ENCODE measurements around the gene CSNK2A3. TPM values are rescaled to one million over a fixed set of nuclear protein-coding genes. Genes with fewer than 3 reads are reported as not detected.

The CSNK2A3 gene
- polyA plus RNA-seq, 1 donor (not counting 4 experiments of a cell fraction or from before 2014, with no cell fraction given) = 2.6 TPM

DNA sequence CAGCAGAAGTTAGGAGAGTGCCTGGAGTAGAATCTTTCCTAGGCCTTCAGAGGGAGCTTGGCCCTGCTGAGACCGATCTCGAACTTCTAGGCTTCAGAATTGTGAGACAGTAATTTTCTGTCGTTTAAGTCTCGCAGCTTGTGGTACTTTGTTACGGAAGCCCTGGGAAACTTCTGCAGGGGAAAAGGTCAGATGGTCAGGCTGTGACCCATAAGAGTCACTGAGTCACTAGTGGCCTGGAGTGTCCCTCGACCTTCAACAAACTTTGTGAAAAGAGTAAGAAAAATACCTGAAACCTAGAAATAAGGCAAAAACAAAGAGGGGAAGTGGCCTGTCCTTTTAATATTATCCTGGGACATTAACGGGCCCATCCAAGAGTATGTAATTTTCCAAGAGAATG is 34.6 kb downstream of the CSNK2A3 start:
- TF ChIP-seq EZH2 (IDR thresholded peaks at IDR 0.05; ENCODE audit: low read length) = no peak
- TF ChIP-seq, protein P1, sequence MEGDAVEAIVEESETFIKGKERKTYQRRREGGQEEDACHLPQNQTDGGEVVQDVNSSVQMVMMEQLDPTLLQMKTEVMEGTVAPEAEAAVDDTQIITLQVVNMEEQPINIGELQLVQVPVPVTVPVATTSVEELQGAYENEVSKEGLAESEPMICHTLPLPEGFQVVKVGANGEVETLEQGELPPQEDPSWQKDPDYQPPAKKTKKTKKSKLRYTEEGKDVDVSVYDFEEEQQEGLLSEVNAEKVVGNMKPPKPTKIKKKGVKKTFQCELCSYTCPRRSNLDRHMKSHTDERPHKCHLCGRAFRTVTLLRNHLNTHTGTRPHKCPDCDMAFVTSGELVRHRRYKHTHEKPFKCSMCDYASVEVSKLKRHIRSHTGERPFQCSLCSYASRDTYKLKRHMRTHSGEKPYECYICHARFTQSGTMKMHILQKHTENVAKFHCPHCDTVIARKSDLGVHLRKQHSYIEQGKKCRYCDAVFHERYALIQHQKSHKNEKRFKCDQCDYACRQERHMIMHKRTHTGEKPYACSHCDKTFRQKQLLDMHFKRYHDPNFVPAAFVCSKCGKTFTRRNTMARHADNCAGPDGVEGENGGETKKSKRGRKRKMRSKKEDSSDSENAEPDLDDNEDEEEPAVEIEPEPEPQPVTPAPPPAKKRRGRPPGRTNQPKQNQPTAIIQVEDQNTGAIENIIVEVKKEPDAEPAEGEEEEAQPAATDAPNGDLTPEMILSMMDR (optimal IDR thresholded peaks at IDR 0.05 in 1 of 3, IDR thresholded peaks at IDR 0.05 in 1 of 3, conservative IDR thresholded peaks at IDR 0.05 in 1 of 3; ENCODE audit: extremely low read depth in 1 of 3, insufficient read depth in 2 of 3, low read length in 3 of 3) = no peak
- Histone ChIP-seq H3K9ac (ENCODE audit: control insufficient read depth, extremely low read depth, insufficient read depth, low read length) (no peak overlapping the region), H3K27me3 (ENCODE audit: control insufficient read depth, extremely low read depth, insufficient read depth, low read length) (no peaks in the 10 kb centered on the region), H3K27ac (ENCODE audit: control insufficient read depth, insufficient read depth, low read length) (no peak overlapping the region), H4K20me1 (ENCODE audit: control insufficient read depth, extremely low read depth, insufficient read depth, low read length) (no peaks in the 10 kb centered on the region), H3K4me1 (ENCODE audit: control insufficient read depth, extremely low read depth, insufficient read depth, low read length) (peaks cover 10% of the 10 kb centered on the region), H3K9me3 (ENCODE audit: control insufficient read depth, low read depth, low read length) (no peaks in the 10 kb centered on the region), H2AFZ (ENCODE audit: control insufficient read depth, low read length) (no peak overlapping the region), H3K4me3 (ENCODE audit: control insufficient read depth in 2 of 3, extremely low read depth in 1 of 3, insufficient read depth in 2 of 3, low read depth in 1 of 3, low read length in 3 of 3) (no peak overlapping the region), H3K79me2 (ENCODE audit: control insufficient read depth, insufficient read depth, low read length) (no peaks in the 10 kb centered on the region), H3K9me1 (ENCODE audit: control insufficient read depth, extremely low read depth, insufficient read depth, low read length) (no peaks in the 10 kb centered on the region), H3K4me2 (ENCODE audit: control insufficient read depth, extremely low read depth, insufficient read depth, low read depth, low read length) (no peak overlapping the region), H3K36me3 (ENCODE audit: control insufficient read depth in 2 of 2, extremely low read depth in 1 of 2, insufficient read depth in 2 of 2, low read length in 2 of 2) (peaks cover 0 to 1% of the 10 kb centered on the region in 2 experiments)
- FAIRE-seq = no peak
- no peak for DNase-seq (ENCODE audit: low read depth, low spot score)
- dilution Hi-C loops (cut with MboI; ENCODE audit: extremely low pct_ligation_motif_present, low sequenced_read_pairs) = no loop called here

- dilution Hi-C loops (cut with MboI; ENCODE audit: extremely low pct_ligation_motif_present, low sequenced_read_pairs) = no loop called here
- Histone ChIP-seq H3K4me3 (ENCODE audit: control insufficient read depth in 2 of 3, extremely low read depth in 1 of 3, insufficient read depth in 2 of 3, low read depth in 1 of 3, low read length in 3 of 3) (no peak overlapping the region), H3K9me3 (ENCODE audit: control insufficient read depth, low read depth, low read length) (no peaks in the 10 kb centered on the region), H3K4me1 (ENCODE audit: control insufficient read depth, extremely low read depth, insufficient read depth, low read length) (peaks cover 19% of the 10 kb centered on the region), H2AFZ (ENCODE audit: control insufficient read depth, low read length) (no peak overlapping the region), H3K36me3 (ENCODE audit: control insufficient read depth in 2 of 2, extremely low read depth in 1 of 2, insufficient read depth in 2 of 2, low read length in 2 of 2) (peaks cover 0 to 1% of the 10 kb centered on the region in 2 experiments), H3K4me2 (ENCODE audit: control insufficient read depth, extremely low read depth, insufficient read depth, low read depth, low read length) (no peak overlapping the region), H3K27ac (ENCODE audit: control insufficient read depth, insufficient read depth, low read length) (no peak overlapping the region), H3K9ac (ENCODE audit: control insufficient read depth, extremely low read depth, insufficient read depth, low read length) (no peak overlapping the region), H3K9me1 (ENCODE audit: control insufficient read depth, extremely low read depth, insufficient read depth, low read length) (no peaks in the 10 kb centered on the region), H3K27me3 (ENCODE audit: control insufficient read depth, extremely low read depth, insufficient read depth, low read length) (no peaks in the 10 kb centered on the region), H3K79me2 (ENCODE audit: control insufficient read depth, insufficient read depth, low read length) (no peaks in the 10 kb centered on the region), H4K20me1 (ENCODE audit: control insufficient read depth, extremely low read depth, insufficient read depth, low read length) (no peaks in the 10 kb centered on the region)
- FAIRE-seq = no peak
- DNase-seq (ENCODE audit: low read depth, low spot score) = no peak
- TF ChIP-seq, protein P1 (optimal IDR thresholded peaks at IDR 0.05 in 1 of 3, IDR thresholded peaks at IDR 0.05 in 1 of 3, conservative IDR thresholded peaks at IDR 0.05 in 1 of 3; ENCODE audit: extremely low read depth in 1 of 3, insufficient read depth in 2 of 3, low read length in 3 of 3) = no peak
- TF ChIP-seq EZH2 (IDR thresholded peaks at IDR 0.05; ENCODE audit: low read length) = no peak
Measured at GRCh38 chr11:11316651-11317230, 36.3 kb downstream of the CSNK2A3 start.

Measured in keratinocyte (primary cell).